ENCODE measurements around the gene MST1R.
"Not testable (repeated sequence)": the region's sequence is repeated elsewhere in the genome, so short reads cannot be mapped to it uniquely, and the experiment has no call there.

The MST1R gene

DNA sequence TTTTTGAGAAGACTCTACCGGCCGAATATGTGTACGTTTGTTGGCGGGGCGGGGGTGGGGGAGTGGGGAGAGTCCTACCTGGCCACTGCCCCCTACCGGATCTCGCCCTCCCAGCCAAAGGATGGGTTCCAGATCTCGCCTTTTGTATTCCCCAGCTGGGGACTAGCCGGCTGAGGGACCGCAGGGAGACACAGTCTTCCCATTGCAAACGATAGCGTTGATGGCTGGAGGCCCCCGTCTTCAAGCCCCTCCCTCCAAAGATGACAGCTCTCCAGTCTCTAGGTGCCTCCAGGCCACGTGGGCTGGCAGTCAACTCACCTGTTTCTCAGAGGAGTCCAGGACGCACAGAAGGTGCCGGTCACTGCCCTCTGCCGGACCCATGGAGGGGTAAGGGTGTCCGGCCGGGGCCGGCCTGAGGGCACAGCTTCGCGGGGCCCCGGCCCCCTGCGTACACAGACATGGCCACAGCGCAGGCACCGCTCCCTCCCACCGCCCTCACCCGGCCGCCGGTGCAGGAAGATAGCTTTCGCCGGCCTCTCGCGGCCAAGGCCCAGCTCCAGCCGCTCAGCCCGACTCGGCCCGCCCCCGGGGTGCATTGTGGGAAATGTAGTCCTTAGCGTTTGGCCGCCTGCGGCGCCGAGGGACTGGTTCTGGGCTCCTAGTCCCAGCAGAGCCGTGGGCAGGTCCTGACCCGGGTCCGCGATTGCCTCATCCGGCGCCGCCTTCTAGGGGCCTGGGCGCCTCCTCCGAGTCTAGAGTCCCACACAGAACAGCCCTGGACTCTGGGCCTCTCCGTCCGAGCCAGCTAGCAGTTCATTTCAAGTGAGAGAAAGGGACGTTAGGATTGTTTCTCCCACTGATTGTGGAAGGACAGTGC lies 25.9 kb upstream of the MST1R start, which contains the start of gene MON1A:
MON1A (minus strand) TSS at position 521 of the 877 bp plus-strand sequence. CDS start 16,465 bp downstream, outside the sequence.
- H3K27ac ChIP-seq (ENCODE audit: low read depth, low read length): peak within 1 kb of the TSS; percentile 91
- H3K9me3 ChIP-seq (ENCODE audit: control insufficient read depth in 5 of 5, low read length in 5 of 5): no peaks in the 10 kb centered on the region
- peak within 1 kb of the TSS; percentile 81 to 98 (median 93) for H3K4me3 ChIP-seq (ENCODE audit: low read depth in 1 of 5, low read length in 5 of 5)
- H3K4me1 ChIP-seq (ENCODE audit: control insufficient read depth in 5 of 5, insufficient read depth in 5 of 5, low read length in 5 of 5): peaks cover 3 to 38% (median 31%) of the 10 kb centered on the region in 5 donors
- H3K9ac ChIP-seq (ENCODE audit: low read length in 5 of 5): peak within 1 kb of the TSS; percentile 89 to 98 (median 96)
- no peaks in the 10 kb centered on the region for H3K36me3 ChIP-seq (ENCODE audit: control insufficient read depth in 5 of 5, insufficient read depth in 5 of 5, low read length in 5 of 5)
- H3K27me3 ChIP-seq (ENCODE audit: control insufficient read depth in 5 of 5, insufficient read depth in 4 of 5, low read length in 5 of 5): no peaks in the 10 kb centered on the region

GRCh38 chr3:49928481-49929017 lies 24.9 kb upstream of the MST1R start:
- peaks cover 3 to 38% (median 31%) of the 10 kb centered on the region in 5 donors for H3K4me1 ChIP-seq (ENCODE audit: control insufficient read depth in 5 of 5, insufficient read depth in 5 of 5, low read length in 5 of 5)
- H3K9ac ChIP-seq (ENCODE audit: low read length in 5 of 5): peak overlapping the region in 1 of 5 donors; percentile 80
- peak overlapping the region in 3 of 5 donors; percentile 29 to 82 (median 43) for H3K4me3 ChIP-seq (ENCODE audit: low read depth in 1 of 5, low read length in 5 of 5)
- H3K27ac ChIP-seq (ENCODE audit: low read depth, low read length): no peak overlapping the region
- no peaks in the 10 kb centered on the region for H3K27me3 ChIP-seq (ENCODE audit: control insufficient read depth in 5 of 5, insufficient read depth in 4 of 5, low read length in 5 of 5)
- H3K9me3 ChIP-seq (ENCODE audit: control insufficient read depth in 5 of 5, low read length in 5 of 5): no peaks in the 10 kb centered on the region
- no peaks in the 10 kb centered on the region for H3K36me3 ChIP-seq (ENCODE audit: control insufficient read depth in 5 of 5, insufficient read depth in 5 of 5, low read length in 5 of 5)

DNA sequence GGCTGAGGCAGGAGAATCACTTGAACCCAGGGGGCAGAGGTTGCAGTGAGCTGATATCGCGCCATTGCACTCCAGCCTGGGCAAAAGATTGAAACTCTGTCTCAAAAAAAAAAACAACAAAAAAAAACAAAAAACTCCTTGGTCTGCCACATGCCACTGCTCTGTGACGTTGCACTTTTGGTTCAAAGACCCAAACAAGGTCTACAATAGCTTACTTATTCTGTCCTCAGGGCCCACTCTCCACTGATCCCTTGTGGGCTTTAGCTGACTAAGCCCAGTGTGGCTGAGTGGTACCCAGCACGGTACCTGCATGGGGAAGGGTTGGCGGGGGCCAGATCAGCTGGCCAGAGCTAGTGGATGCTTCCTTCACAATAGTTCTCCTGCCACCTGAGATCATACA lies 24.1 kb upstream of the MST1R start:
- Histone ChIP-seq H3K36me3 (ENCODE audit: control insufficient read depth in 5 of 5, insufficient read depth in 5 of 5, low read length in 5 of 5) (no peaks in the 10 kb centered on the region), H3K9ac (ENCODE audit: low read length in 5 of 5) (no peak overlapping the region), H3K4me1 (ENCODE audit: control insufficient read depth in 5 of 5, insufficient read depth in 5 of 5, low read length in 5 of 5) (peaks cover 3 to 38% (median 31%) of the 10 kb centered on the region in 5 donors), H3K27me3 (ENCODE audit: control insufficient read depth in 5 of 5, insufficient read depth in 4 of 5, low read length in 5 of 5) (no peaks in the 10 kb centered on the region), H3K9me3 (ENCODE audit: control insufficient read depth in 5 of 5, low read length in 5 of 5) (no peaks in the 10 kb centered on the region), H3K4me3 (ENCODE audit: low read depth in 1 of 5, low read length in 5 of 5) (no peak overlapping the region), H3K27ac (ENCODE audit: low read depth, low read length) (no peak overlapping the region)

GRCh38 chr3:49926117-49926728 lies 22.6 kb upstream of the MST1R start:
- Histone ChIP-seq H3K9ac (ENCODE audit: low read length in 5 of 5) (no peak overlapping the region), H3K9me3 (ENCODE audit: control insufficient read depth in 5 of 5, low read length in 5 of 5) (no peaks in the 10 kb centered on the region)

DNA sequence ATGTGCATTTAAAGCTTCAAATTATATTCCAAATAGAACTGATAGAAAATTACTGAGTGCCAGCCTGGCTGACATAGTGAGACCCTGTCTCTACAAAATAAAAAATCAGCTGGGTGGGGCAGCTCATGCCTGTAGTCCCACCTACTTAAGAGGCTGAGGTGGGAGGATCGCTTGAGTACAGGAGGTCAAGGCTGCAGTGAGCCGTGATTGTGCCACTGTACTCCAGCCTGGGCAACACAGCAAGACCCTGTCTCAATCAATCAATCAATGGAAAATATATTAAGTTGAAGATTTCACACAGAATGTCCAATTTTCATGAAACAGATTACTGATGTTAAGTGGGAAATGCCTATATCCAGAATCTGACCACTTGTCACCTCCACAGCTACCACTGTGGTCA lies 21.8 kb upstream of the MST1R start:
- no peak overlapping the region for H3K4me3 ChIP-seq (ENCODE audit: low read depth in 1 of 5, low read length in 5 of 5)
- peaks cover 3 to 32% (median 26%) of the 10 kb centered on the region in 5 donors for H3K4me1 ChIP-seq (ENCODE audit: control insufficient read depth in 5 of 5, insufficient read depth in 5 of 5, low read length in 5 of 5)
- no peaks in the 10 kb centered on the region for H3K27me3 ChIP-seq (ENCODE audit: control insufficient read depth in 5 of 5, insufficient read depth in 4 of 5, low read length in 5 of 5)
- no peak overlapping the region for H3K9ac ChIP-seq (ENCODE audit: low read length in 5 of 5)
- no peaks in the 10 kb centered on the region for H3K9me3 ChIP-seq (ENCODE audit: control insufficient read depth in 5 of 5, low read length in 5 of 5)
- H3K27ac ChIP-seq (ENCODE audit: low read depth, low read length): no peak overlapping the region
- H3K36me3 ChIP-seq (ENCODE audit: control insufficient read depth in 5 of 5, insufficient read depth in 5 of 5, low read length in 5 of 5): no peaks in the 10 kb centered on the region

More at GRCh38 chr3:49926117-49926728, 22.6 kb upstream of the MST1R start:
- Histone ChIP-seq H3K4me3 (ENCODE audit: low read depth in 1 of 5, low read length in 5 of 5) (no peak overlapping the region), H3K4me1 (ENCODE audit: control insufficient read depth in 5 of 5, insufficient read depth in 5 of 5, low read length in 5 of 5) (peaks cover 3 to 38% (median 31%) of the 10 kb centered on the region in 5 donors), H3K27ac (ENCODE audit: low read depth, low read length) (no peak overlapping the region), H3K27me3 (ENCODE audit: control insufficient read depth in 5 of 5, insufficient read depth in 4 of 5, low read length in 5 of 5) (no peaks in the 10 kb centered on the region), H3K36me3 (ENCODE audit: control insufficient read depth in 5 of 5, insufficient read depth in 5 of 5, low read length in 5 of 5) (no peaks in the 10 kb centered on the region)

DNA sequence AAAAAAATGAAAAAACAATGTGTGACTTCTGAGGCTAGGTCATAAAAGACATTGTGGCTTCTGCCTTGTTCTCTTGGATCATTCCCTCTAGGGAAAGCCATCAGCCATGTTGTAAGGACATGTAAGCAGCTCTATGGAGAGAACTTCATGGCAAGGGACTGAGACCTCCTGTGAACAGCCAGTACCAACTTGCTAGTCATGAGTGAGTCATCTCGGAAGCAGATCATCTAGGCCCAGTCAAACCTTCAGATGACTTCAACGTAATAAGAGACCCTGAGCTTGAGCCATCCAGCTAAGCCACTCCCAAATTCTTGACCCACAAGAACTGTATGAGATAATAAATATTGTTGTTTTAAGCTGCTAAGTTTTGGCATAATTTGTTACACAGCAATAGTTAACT lies 21.0 kb upstream of the MST1R start:
- H3K36me3 ChIP-seq (ENCODE audit: control insufficient read depth in 5 of 5, insufficient read depth in 5 of 5, low read length in 5 of 5): peaks cover 0 to 3% (median 0%) of the 10 kb centered on the region in 5 donors
- no peaks in the 10 kb centered on the region for H3K9me3 ChIP-seq (ENCODE audit: control insufficient read depth in 5 of 5, low read length in 5 of 5)
- H3K27me3 ChIP-seq (ENCODE audit: control insufficient read depth in 5 of 5, insufficient read depth in 4 of 5, low read length in 5 of 5): no peaks in the 10 kb centered on the region
- no peak overlapping the region for H3K9ac ChIP-seq (ENCODE audit: low read length in 5 of 5)
- peaks cover 1 to 24% (median 19%) of the 10 kb centered on the region in 5 donors for H3K4me1 ChIP-seq (ENCODE audit: control insufficient read depth in 5 of 5, insufficient read depth in 5 of 5, low read length in 5 of 5)
- H3K27ac ChIP-seq (ENCODE audit: low read depth, low read length): no peak overlapping the region
- H3K4me3 ChIP-seq (ENCODE audit: low read depth in 1 of 5, low read length in 5 of 5): no peak overlapping the region

DNA sequence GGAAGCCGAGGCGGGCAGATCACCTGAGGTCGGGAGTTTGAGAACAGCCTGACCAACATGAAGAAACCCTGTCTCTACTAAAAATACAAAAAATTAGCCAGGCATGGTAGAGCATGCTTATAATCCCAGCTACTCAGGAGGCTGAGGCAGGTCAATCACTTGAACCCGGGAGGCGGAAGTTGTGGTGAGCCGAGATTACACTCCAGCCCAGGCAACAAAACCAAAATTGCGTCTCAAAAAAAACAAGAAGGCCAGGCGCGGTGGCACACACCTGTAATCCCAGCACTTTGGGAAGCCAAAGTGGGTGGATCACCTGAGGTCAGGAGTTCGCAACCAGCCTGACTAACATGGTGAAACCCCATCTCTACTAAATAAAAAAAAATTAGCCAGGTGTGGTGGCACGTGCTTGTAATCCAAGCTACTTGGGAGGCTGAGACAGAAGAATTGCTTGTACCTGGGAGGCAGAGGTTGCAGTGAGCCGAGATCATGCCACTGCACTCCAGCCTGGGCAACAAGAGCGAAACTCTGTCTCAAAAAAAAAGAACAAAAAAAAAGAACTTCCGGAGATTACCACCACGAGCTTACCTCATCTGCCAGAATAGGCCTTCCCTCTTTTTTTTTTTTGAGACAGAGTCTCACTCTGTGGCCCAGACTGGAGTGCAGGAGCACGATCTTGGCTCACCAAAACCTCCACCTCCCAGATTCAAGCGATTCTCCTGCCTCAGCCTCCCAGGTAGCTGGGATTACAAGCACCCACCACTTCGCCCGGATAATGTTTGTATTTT lies 14.3 kb upstream of the MST1R start:
- H3K27ac ChIP-seq (ENCODE audit: low read depth, low read length); H3K9ac ChIP-seq (ENCODE audit: low read length in 5 of 5); H3K27me3 ChIP-seq (ENCODE audit: control insufficient read depth in 5 of 5, insufficient read depth in 4 of 5, low read length in 5 of 5); H3K4me3 ChIP-seq (ENCODE audit: low read depth in 1 of 5, low read length in 5 of 5); H3K36me3 ChIP-seq (ENCODE audit: control insufficient read depth in 5 of 5, insufficient read depth in 5 of 5, low read length in 5 of 5); H3K9me3 ChIP-seq (ENCODE audit: control insufficient read depth in 5 of 5, low read length in 5 of 5); H3K4me1 ChIP-seq (ENCODE audit: control insufficient read depth in 5 of 5, insufficient read depth in 5 of 5, low read length in 5 of 5): not testable (repeated sequence)

GRCh38 chr3:49916686-49917085 lies 13.0 kb upstream of the MST1R start:
- H3K9me3 ChIP-seq (ENCODE audit: control insufficient read depth in 5 of 5, low read length in 5 of 5): no peaks in the 10 kb centered on the region
- H3K36me3 ChIP-seq (ENCODE audit: control insufficient read depth in 5 of 5, insufficient read depth in 5 of 5, low read length in 5 of 5): peaks cover 0 to 15% (median 12%) of the 10 kb centered on the region in 5 donors
- no peak overlapping the region for H3K27ac ChIP-seq (ENCODE audit: low read depth, low read length)
- no peaks in the 10 kb centered on the region for H3K27me3 ChIP-seq (ENCODE audit: control insufficient read depth in 5 of 5, insufficient read depth in 4 of 5, low read length in 5 of 5)
- peaks cover 0 to 12% (median 8%) of the 10 kb centered on the region in 5 donors for H3K4me1 ChIP-seq (ENCODE audit: control insufficient read depth in 5 of 5, insufficient read depth in 5 of 5, low read length in 5 of 5)
- no peak overlapping the region for H3K4me3 ChIP-seq (ENCODE audit: low read depth in 1 of 5, low read length in 5 of 5)
- no peak overlapping the region for H3K9ac ChIP-seq (ENCODE audit: low read length in 5 of 5)

- Histone ChIP-seq H3K9ac (ENCODE audit: low read length in 5 of 5) (no peak overlapping the region), H3K4me1 (ENCODE audit: control insufficient read depth in 5 of 5, insufficient read depth in 5 of 5, low read length in 5 of 5) (peaks cover 0 to 12% (median 8%) of the 10 kb centered on the region in 5 donors), H3K36me3 (ENCODE audit: control insufficient read depth in 5 of 5, insufficient read depth in 5 of 5, low read length in 5 of 5) (peaks cover 0 to 33% (median 29%) of the 10 kb centered on the region in 5 donors), H3K27ac (ENCODE audit: low read depth, low read length) (no peak overlapping the region), H3K9me3 (ENCODE audit: control insufficient read depth in 5 of 5, low read length in 5 of 5) (no peaks in the 10 kb centered on the region), H3K4me3 (ENCODE audit: low read depth in 1 of 5, low read length in 5 of 5) (no peak overlapping the region), H3K27me3 (ENCODE audit: control insufficient read depth in 5 of 5, insufficient read depth in 4 of 5, low read length in 5 of 5) (no peaks in the 10 kb centered on the region)
Measured at GRCh38 chr3:49914906-49915305, 11.2 kb upstream of the MST1R start.

All from subcutaneous abdominal adipose tissue (tissue), 5 donors.